ENCODE measurements around the gene CYP46A1.
A peak's percentile ranks its signal among the peaks of the same experiment; 100 is the strongest.

CYP46A1 gene

GRCh38 chr14:99679996-99680395 lies 4.1 kb upstream of the CYP46A1 start:
- H3K27ac ChIP-seq, result no peak overlapping the region
- H3K27me3 ChIP-seq, result peaks cover 77% of the 10 kb centered on the region
- H3K4me1 ChIP-seq (ENCODE audit: control insufficient read depth in 1 of 2, insufficient read depth in 1 of 2, low read depth in 1 of 2, low read length in 1 of 2), result peaks cover 12 to 18% of the 10 kb centered on the region in 2 experiments
- TF ChIP-seq, protein P1, sequence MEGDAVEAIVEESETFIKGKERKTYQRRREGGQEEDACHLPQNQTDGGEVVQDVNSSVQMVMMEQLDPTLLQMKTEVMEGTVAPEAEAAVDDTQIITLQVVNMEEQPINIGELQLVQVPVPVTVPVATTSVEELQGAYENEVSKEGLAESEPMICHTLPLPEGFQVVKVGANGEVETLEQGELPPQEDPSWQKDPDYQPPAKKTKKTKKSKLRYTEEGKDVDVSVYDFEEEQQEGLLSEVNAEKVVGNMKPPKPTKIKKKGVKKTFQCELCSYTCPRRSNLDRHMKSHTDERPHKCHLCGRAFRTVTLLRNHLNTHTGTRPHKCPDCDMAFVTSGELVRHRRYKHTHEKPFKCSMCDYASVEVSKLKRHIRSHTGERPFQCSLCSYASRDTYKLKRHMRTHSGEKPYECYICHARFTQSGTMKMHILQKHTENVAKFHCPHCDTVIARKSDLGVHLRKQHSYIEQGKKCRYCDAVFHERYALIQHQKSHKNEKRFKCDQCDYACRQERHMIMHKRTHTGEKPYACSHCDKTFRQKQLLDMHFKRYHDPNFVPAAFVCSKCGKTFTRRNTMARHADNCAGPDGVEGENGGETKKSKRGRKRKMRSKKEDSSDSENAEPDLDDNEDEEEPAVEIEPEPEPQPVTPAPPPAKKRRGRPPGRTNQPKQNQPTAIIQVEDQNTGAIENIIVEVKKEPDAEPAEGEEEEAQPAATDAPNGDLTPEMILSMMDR (IDR thresholded peaks at IDR 0.05), result no peak
- no peaks in the 10 kb centered on the region for H3K36me3 ChIP-seq
- peaks cover 7% of the 10 kb centered on the region for H3K9me3 ChIP-seq
- no peak overlapping the region for H3K4me3 ChIP-seq (ENCODE audit: low read depth in 1 of 2, low read length in 1 of 2)

GRCh38 chr14:99681101-99681831 lies 2.8 kb upstream of the CYP46A1 start:
- peaks cover 77% of the 10 kb centered on the region for H3K27me3 ChIP-seq
- TF ChIP-seq, protein P1 (IDR thresholded peaks at IDR 0.05), result no peak
- no peaks in the 10 kb centered on the region for H3K36me3 ChIP-seq

GRCh38 chr14:99681832-99682148 lies 2.3 kb upstream of the CYP46A1 start:
- Histone ChIP-seq H3K27me3 (peaks cover 77% of the 10 kb centered on the region), H3K4me3 (ENCODE audit: low read depth in 1 of 2, low read length in 1 of 2) (no peak overlapping the region), H3K27ac (no peak overlapping the region), H3K4me1 (ENCODE audit: control insufficient read depth in 1 of 2, insufficient read depth in 1 of 2, low read depth in 1 of 2, low read length in 1 of 2) (peaks cover 12 to 18% of the 10 kb centered on the region in 2 experiments), H3K36me3 (no peaks in the 10 kb centered on the region), H3K9me3 (peaks cover 7% of the 10 kb centered on the region)
- TF ChIP-seq, protein P1 (IDR thresholded peaks at IDR 0.05), result no peak

More at GRCh38 chr14:99681101-99681831, 2.8 kb upstream of the CYP46A1 start:
- Histone ChIP-seq H3K4me3 (ENCODE audit: low read depth in 1 of 2, low read length in 1 of 2) (no peak overlapping the region), H3K9me3 (peaks cover 7% of the 10 kb centered on the region), H3K4me1 (ENCODE audit: control insufficient read depth in 1 of 2, insufficient read depth in 1 of 2, low read depth in 1 of 2, low read length in 1 of 2) (peaks cover 12 to 18% of the 10 kb centered on the region in 2 experiments), H3K27ac (no peak overlapping the region)

GRCh38 chr14:99682809-99683618 lies 1.1 kb upstream of the CYP46A1 start:
- no peaks in the 10 kb centered on the region for H3K9me3 ChIP-seq
- no peaks in the 10 kb centered on the region for H3K36me3 ChIP-seq
- TF ChIP-seq, protein P1 (IDR thresholded peaks at IDR 0.05), result no peak
- H3K27ac ChIP-seq, result peak overlapping the region; percentile 31
- peaks cover 80% of the 10 kb centered on the region for H3K27me3 ChIP-seq
- H3K4me1 ChIP-seq (ENCODE audit: control insufficient read depth in 1 of 2, insufficient read depth in 1 of 2, low read depth in 1 of 2, low read length in 1 of 2), result peaks cover 12 to 18% of the 10 kb centered on the region in 2 experiments
- peak overlapping the region; percentile 61 to 63 for H3K4me3 ChIP-seq (ENCODE audit: low read depth in 1 of 2, low read length in 1 of 2)

GRCh38 chr14:99684410-99684934 lies 374 bp downstream of the CYP46A1 start:
- peak overlapping the region; percentile 43 to 63 for H3K4me3 ChIP-seq (ENCODE audit: low read depth in 1 of 2, low read length in 1 of 2)
- peaks cover 89% of the 10 kb centered on the region for H3K27me3 ChIP-seq
- no peaks in the 10 kb centered on the region for H3K36me3 ChIP-seq
- TF ChIP-seq, protein P1 (IDR thresholded peaks at IDR 0.05), result peak; percentile 6
- H3K9me3 ChIP-seq, result no peaks in the 10 kb centered on the region
- no peak overlapping the region for H3K27ac ChIP-seq
- peaks cover 12 to 18% of the 10 kb centered on the region in 2 experiments for H3K4me1 ChIP-seq (ENCODE audit: control insufficient read depth in 1 of 2, insufficient read depth in 1 of 2, low read depth in 1 of 2, low read length in 1 of 2)
